HepG2 (cell line): ENCODE results near the gene ATP9A. TPM values are rescaled to one million over a fixed set of nuclear protein-coding genes. Genes with fewer than 3 reads are reported as not detected.

ENCODE experiments used
- ATAC-seq: fragments of 200-7000 bp; cut with Tn5 transposase; 3 replicates; pipeline ENCODE4 v1.9.1; 2020; ENCODE audit warnings: mild to moderate bottlenecking, moderate library complexity
- BruUV-seq: library from RNA; stranded (reverse); fragments of 400-500 nt; replicated peaks from 2 replicates; lab custom pipeline; 2021; lab: Mats Ljungman, UMichigan
- CTCF ChIA-PET: fragments of 300-600 bp; formaldehyde crosslinking; extraction: SDS; loops from one replicate; lab custom pipeline; 2021; ENCODE audit warnings: low total read pairs, inconsistent platforms, low intra/inter-chr PET ratio; lab: Yijun Ruan, JAX
- POLR2A ChIA-PET: fragments of 350-600 bp; sonication (Branson Sonifier 250); formaldehyde crosslinking; loops from one replicate; lab custom pipeline; 2020; ENCODE audit warnings: antibody characterized with exemption, inconsistent platforms; lab: Yijun Ruan, JAX
- DNase-seq: peaks from one replicate; pipeline ENCODE4 v3.0.0-alpha.2; 2015; ENCODE audit warnings: low spot score
- FAIRE-seq: peaks from 3 replicates; lab custom pipeline; 2011; peaks lifted over from hg19 to GRCh38; lab: Jason Lieb, UNC
- H2AFZ ChIP-seq: one replicate; pipeline ENCODE4 v1.6.1; 2011; ENCODE audit warnings: low read length, inconsistent platforms
- H3K27ac ChIP-seq: fragments of 300-600 bp; 3 replicates; pipeline ENCODE4 v1.8.0; 2011; ENCODE audit warnings: mixed run types, mild to moderate bottlenecking, mixed read lengths, low read length, inconsistent platforms; ENCODE audit not compliant: insufficient read depth; ENCODE audit errors: extremely low read length
- H3K27me3 ChIP-seq, 2 experiments: fragments of 200-600 bp in 1 of 2; 2 replicates in 1 of 2; 3 replicates in 1 of 2; pipeline versions ENCODE4 v1.6.0 to v1.8.0; 2011; ENCODE audit warnings: low read length in 2 of 2, mild to moderate bottlenecking in 2 of 2, moderate library complexity in 2 of 2, inconsistent platforms in 1 of 2; ENCODE audit not compliant: insufficient read depth in 2 of 2, control insufficient read depth in 1 of 2
- H3K36me3 ChIP-seq, 2 experiments: fragments of 200-600 bp in 1 of 2; replicated peaks in 1 of 2; 2 replicates in 1 of 2; 3 replicates in 1 of 2; pipeline versions ENCODE4 v1.5.1 to v1.8.0; 2011; ENCODE audit warnings: low read length in 2 of 2, inconsistent platforms in 1 of 2; ENCODE audit not compliant: insufficient read depth in 2 of 2, control insufficient read depth in 1 of 2
- H3K4me1 ChIP-seq: 2 replicates; pipeline ENCODE4 v1.5.1; 2012; ENCODE audit warnings: low read length, inconsistent platforms; ENCODE audit not compliant: insufficient read depth
- H3K4me2 ChIP-seq: 2 replicates; pipeline ENCODE4 v1.6.0; 2011; ENCODE audit warnings: low read depth, low read length, inconsistent platforms
- H3K4me3 ChIP-seq, 3 experiments: fragments of 200-600 bp in 1 of 3; sonication (generic), shearing (Covaris generic) in 1 of 3; replicated peaks in 1 of 3; 2 replicates each; pipeline ENCODE4 v1.5.1; 2011 to 2016; ENCODE audit warnings: low read length in 3 of 3, inconsistent platforms in 2 of 3, low read depth in 2 of 3, mild to moderate bottlenecking in 2 of 3, control low read depth in 1 of 3, mixed read lengths in 1 of 3; ENCODE audit not compliant: insufficient read depth in 1 of 3
- H3K79me2 ChIP-seq: one replicate; pipeline ENCODE4 v1.6.1; 2011; ENCODE audit warnings: low read length, inconsistent platforms; ENCODE audit not compliant: insufficient read depth
- H3K9ac ChIP-seq: 2 replicates; pipeline ENCODE4 v1.6.0; 2011; ENCODE audit warnings: mild to moderate bottlenecking, low read depth, low read length, inconsistent platforms; ENCODE audit not compliant: insufficient read depth
- H3K9me3 ChIP-seq: 2 replicates; pipeline ENCODE4 v1.5.1; 2012; ENCODE audit warnings: mild to moderate bottlenecking, low read length
- H4K20me1 ChIP-seq: 2 replicates; pipeline ENCODE4 v1.6.0; 2011; ENCODE audit warnings: inconsistent platforms, mild to moderate bottlenecking, low read length, moderate library complexity; ENCODE audit not compliant: insufficient read depth
- CCDC6 ChIP-seq: sonication (generic); formaldehyde crosslinking; IDR thresholded peaks from 2 replicates; pipeline ENCODE4 v1.8.1; 2022; ENCODE audit warnings: mild to moderate bottlenecking, missing genetic modification reagents, moderate library complexity
- EED ChIP-seq: sonication (generic); formaldehyde crosslinking; IDR thresholded peaks from 2 replicates; pipeline ENCODE4 v1.5.0; 2020; ENCODE audit warnings: mild to moderate bottlenecking, missing genetic modification reagents
- ELF3 ChIP-seq: IDR thresholded peaks from 2 replicates; pipeline ENCODE4 v1.6.1; 2016; ENCODE audit warnings: missing genetic modification reagents, missing compliant biosample characterization
- HNRNPL ChIP-seq: fragments of 200-400 bp; formaldehyde crosslinking; IDR thresholded peaks from 2 replicates; pipeline ENCODE4 v1.6.1; 2017; ENCODE audit warnings: mild to moderate bottlenecking, low read depth, low read length
- HNRNPUL1 ChIP-seq: fragments of 200-400 bp; formaldehyde crosslinking; IDR thresholded peaks from 2 replicates; pipeline ENCODE4 v1.6.1; 2017; ENCODE audit warnings: low read depth, mild to moderate bottlenecking, low read length, moderate library complexity
- KDM5A ChIP-seq: fragments of 200-600 bp; sonication (generic); IDR thresholded peaks from 2 replicates; pipeline ENCODE4 v1.7.0; 2018; ENCODE audit warnings: antibody characterized with exemption, mild to moderate bottlenecking, low read length, borderline replicate concordance
- MXI1 ChIP-seq: IDR thresholded peaks from 3 replicates; pipeline ENCODE4 v1.6.1; 2012; ENCODE audit warnings: low read depth, low read length, inconsistent platforms, borderline replicate concordance
- SNAPC2 ChIP-seq: sonication (generic); formaldehyde crosslinking; IDR thresholded peaks from 2 replicates; pipeline ENCODE4 v1.8.1; 2022; ENCODE audit warnings: mild to moderate bottlenecking, missing genetic modification reagents
- SNRNP70 ChIP-seq: fragments of 200-400 bp; formaldehyde crosslinking; IDR thresholded peaks from 2 replicates; pipeline ENCODE4 v1.6.1; 2017; ENCODE audit warnings: mild to moderate bottlenecking, low read depth, low read length, moderate library complexity
- YY1 ChIP-seq: IDR thresholded peaks from 2 replicates; pipeline ENCODE4 v1.6.1; 2011; ENCODE audit warnings: low read length, low read depth, moderate library complexity, mild to moderate bottlenecking; ENCODE audit not compliant: insufficient read depth, insufficient replicate concordance
- ZNF24 ChIP-seq: fragments of 450-650 bp; IDR thresholded peaks from 2 replicates; pipeline ENCODE4 v1.6.1; 2017; ENCODE audit warnings: antibody characterized with exemption, mild to moderate bottlenecking
- ZNF552 ChIP-seq: sonication (generic); formaldehyde crosslinking; IDR thresholded peaks from 2 replicates; pipeline ENCODE4 v1.9.0; 2022; ENCODE audit warnings: missing genetic modification reagents, mild to moderate bottlenecking, borderline replicate concordance
- ZNF607 ChIP-seq: sonication (generic); formaldehyde crosslinking; IDR thresholded peaks from 2 replicates; pipeline ENCODE4 v1.5.1; 2020; ENCODE audit warnings: missing genetic modification reagents, mild to moderate bottlenecking, borderline replicate concordance
- ZNF629 ChIP-seq: sonication (generic); formaldehyde crosslinking; conservative IDR thresholded peaks from 2 replicates; pipeline ENCODE4 v1.5.0; 2020; ENCODE audit warnings: missing genetic modification reagents
- ZNF644 ChIP-seq: IDR thresholded peaks from 2 replicates; pipeline ENCODE4 v1.6.1; 2016; ENCODE audit warnings: low read depth
- ZNF776 ChIP-seq: sonication (generic); formaldehyde crosslinking; IDR thresholded peaks from 2 replicates; pipeline ENCODE4 v1.4.0; 2020; ENCODE audit warnings: mild to moderate bottlenecking, missing genetic modification reagents
- ZNF891 ChIP-seq: sonication (generic); formaldehyde crosslinking; IDR thresholded peaks from 2 replicates; pipeline ENCODE4 v1.5.0; 2020; ENCODE audit warnings: mild to moderate bottlenecking, missing genetic modification reagents
- whole genome bisulfite sequencing: methylation state at CpG from one replicate; pipeline ENCODE4 v1.1.6; 2017; ENCODE audit warnings: low lambda C conversion rate; 5-methylcytosine and 5-hydroxymethylcytosine counted together
- in situ Hi-C: cut with HindIII; loops from 2 replicates; pipeline ENCODE4 v1.10.0; 2017; ENCODE audit warnings: low pct_unique_long_range_greater_than_20kb; ENCODE audit not compliant: extremely low pct_ligation_motif_present
- intact Hi-C: fragments of 100-400 bp; cut with micrococcal nuclease; formaldehyde crosslinking; loops from one replicate; pipeline ENCODE4 v1.10.0; 2022; ENCODE audit not compliant: unreplicated experiment
- polyA plus RNA-seq, 8 experiments: library from polyadenylated mRNA; depleted of rRNA in 3 of 8; stranded (reverse) in 7 of 8; unstranded in 1 of 8; fragments of >200 nt; fragmentation: Illumina TruSeq in 4 of 8; extraction: Trizol in 4 of 8; gene quantifications; 2 replicates each; pipeline versions ENCODE4 v1.2.1 to v1.2.3, GENCODE V29; 2011 to 2016; ENCODE audit warnings: low read depth in 4 of 8, missing spikeins in 1 of 8, mixed read lengths in 1 of 8; ENCODE audit not compliant: insufficient read depth in 1 of 8
- total RNA-seq, 5 experiments: library from RNA; depleted of rRNA; stranded (reverse); fragments of >200 nt; fragmentation: Illumina TruSeq; extraction: Trizol; gene quantifications; 2 replicates each; pipeline ENCODE4 v1.2.3, GENCODE V29; 2016; ENCODE audit warnings: low read depth in 1 of 5
- TF ChIP-seq, protein P1 (sequence below): sonication (generic); formaldehyde crosslinking; conservative IDR thresholded peaks from 2 replicates; pipeline ENCODE4 v1.4.0; 2020; ENCODE audit warnings: missing genetic modification reagents
- TF ChIP-seq, protein P2 (sequence below): sonication (generic); formaldehyde crosslinking; IDR thresholded peaks from 2 replicates; pipeline ENCODE4 v1.8.0; 2022; ENCODE audit warnings: mild to moderate bottlenecking, missing genetic modification reagents
- TF ChIP-seq, protein P3 (sequence below): sonication (generic); formaldehyde crosslinking; IDR thresholded peaks from 2 replicates; pipeline ENCODE4 v1.9.0; 2022; ENCODE audit warnings: low read depth, missing genetic modification reagents

ATP9A gene
- total and polyA plus RNA-seq, 2 of the 13 experiments (the other 11 are each of a cell fraction or from before 2014, with no cell fraction given): 11.8 to 18.5 TPM

DNA sequence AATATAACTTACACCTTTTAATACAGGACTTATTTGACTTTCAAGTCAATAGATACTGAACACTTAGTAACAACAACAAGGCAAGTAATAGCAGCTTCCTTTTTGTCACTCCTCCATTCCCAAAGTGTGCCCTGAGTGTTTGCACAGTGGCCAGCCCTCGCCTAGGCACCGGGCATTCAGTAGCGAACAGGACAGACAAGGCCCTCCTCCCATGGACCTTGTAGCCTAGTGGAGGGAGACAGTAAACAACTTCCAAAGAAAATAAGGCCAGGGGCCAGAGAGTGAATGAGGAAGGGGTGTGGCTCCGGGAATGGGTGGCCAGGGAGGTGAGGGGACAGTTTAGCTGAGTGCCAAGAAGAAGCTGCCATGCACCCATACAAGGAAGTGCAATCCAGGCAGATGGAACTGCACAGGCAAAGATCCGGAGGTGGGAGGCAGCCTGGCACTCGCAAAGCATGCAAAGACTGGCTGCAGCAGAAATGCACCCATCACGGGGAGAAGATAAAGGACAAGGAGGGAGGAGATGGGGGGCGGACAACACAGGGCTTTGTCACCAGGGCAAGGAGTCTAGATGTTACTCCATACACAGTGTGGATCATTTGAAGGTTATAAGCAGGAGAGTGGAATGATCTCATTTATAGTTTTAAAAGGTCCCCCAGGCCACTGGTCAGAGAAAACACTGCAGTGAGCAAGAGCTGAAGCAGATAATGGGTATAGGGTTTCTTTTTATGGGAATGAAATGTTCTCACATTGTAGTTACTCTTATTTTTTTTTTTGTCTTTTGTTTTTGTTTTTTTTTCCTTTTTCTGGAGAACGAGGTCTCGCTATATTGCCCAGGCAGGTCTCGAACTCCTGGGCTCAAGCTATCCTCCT, 32.2 kb downstream of the ATP9A start:
- Histone ChIP-seq H3K9ac (no peak overlapping the region; the same call in 1 of the 2 replicates), H3K27ac (no peak overlapping the region), H3K4me3 (peak overlapping the region in 1 of 3 experiments; percentile 24; a peak in 2 of 6 replicates), H3K36me3 (no peaks in the 10 kb centered on the region), H3K4me2 (peak overlapping the region; percentile 62), H3K79me2 (peaks cover 3% of the 10 kb centered on the region), H3K27me3 (no peaks in the 10 kb centered on the region), H3K9me3 (no peaks in the 10 kb centered on the region), H2AFZ (no peak overlapping the region), H4K20me1 (no peaks in the 10 kb centered on the region), H3K4me1 (peaks cover 86% of the 10 kb centered on the region)
- no TSS peak for BruUV-seq
- no peak for DNase-seq
- ChIA-PET POLR2A (no interaction called here), CTCF (no interaction called here)
- FAIRE-seq: no peak
- ATAC-seq: peak; percentile 41
- 48% methylated on average over 11 of the region's 11 CpGs for WGBS
- in situ Hi-C loops (no loop called here), intact Hi-C loops (no loop called here)
- 0 out of 2 replicates have a peak, but pooled peaks have one; percentile 30 for TF ChIP-seq ZNF891 (CRISPR knock-in tag)
- no peak for TF ChIP-seq CCDC6 (CRISPR knock-in tag)
- 0 out of 2 replicates have a peak, but pooled peaks have one; percentile 45 for TF ChIP-seq EED
- TF ChIP-seq ZNF644: 0 out of 2 replicates have a peak, but pooled peaks have one; percentile 12
- no peak for TF ChIP-seq ZNF776
- TF ChIP-seq, protein P1, sequence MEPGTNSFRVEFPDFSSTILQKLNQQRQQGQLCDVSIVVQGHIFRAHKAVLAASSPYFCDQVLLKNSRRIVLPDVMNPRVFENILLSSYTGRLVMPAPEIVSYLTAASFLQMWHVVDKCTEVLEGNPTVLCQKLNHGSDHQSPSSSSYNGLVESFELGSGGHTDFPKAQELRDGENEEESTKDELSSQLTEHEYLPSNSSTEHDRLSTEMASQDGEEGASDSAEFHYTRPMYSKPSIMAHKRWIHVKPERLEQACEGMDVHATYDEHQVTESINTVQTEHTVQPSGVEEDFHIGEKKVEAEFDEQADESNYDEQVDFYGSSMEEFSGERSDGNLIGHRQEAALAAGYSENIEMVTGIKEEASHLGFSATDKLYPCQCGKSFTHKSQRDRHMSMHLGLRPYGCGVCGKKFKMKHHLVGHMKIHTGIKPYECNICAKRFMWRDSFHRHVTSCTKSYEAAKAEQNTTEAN (CRISPR knock-in tag): 0 out of 2 replicates have a peak, but pooled peaks have one; percentile 22
- TF ChIP-seq, protein P2, sequence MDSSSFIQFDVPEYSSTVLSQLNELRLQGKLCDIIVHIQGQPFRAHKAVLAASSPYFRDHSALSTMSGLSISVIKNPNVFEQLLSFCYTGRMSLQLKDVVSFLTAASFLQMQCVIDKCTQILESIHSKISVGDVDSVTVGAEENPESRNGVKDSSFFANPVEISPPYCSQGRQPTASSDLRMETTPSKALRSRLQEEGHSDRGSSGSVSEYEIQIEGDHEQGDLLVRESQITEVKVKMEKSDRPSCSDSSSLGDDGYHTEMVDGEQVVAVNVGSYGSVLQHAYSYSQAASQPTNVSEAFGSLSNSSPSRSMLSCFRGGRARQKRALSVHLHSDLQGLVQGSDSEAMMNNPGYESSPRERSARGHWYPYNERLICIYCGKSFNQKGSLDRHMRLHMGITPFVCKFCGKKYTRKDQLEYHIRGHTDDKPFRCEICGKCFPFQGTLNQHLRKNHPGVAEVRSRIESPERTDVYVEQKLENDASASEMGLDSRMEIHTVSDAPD (CRISPR knock-in tag): peak; percentile 65; the same call in 1 of the 2 replicates
- TF ChIP-seq ZNF24: no peak
- TF ChIP-seq HNRNPUL1: no peak
- TF ChIP-seq ZNF552 (CRISPR knock-in tag): no peak
- peak; percentile 82 for TF ChIP-seq ELF3 (CRISPR knock-in tag)
- no peak for TF ChIP-seq SNRNP70
- TF ChIP-seq SNAPC2: 0 out of 2 replicates have a peak, but pooled peaks have one; percentile 39
- 0 out of 2 replicates have a peak, but pooled peaks have one; percentile 19 for TF ChIP-seq ZNF629
- no peak for TF ChIP-seq HNRNPL
- TF ChIP-seq, protein P3, sequence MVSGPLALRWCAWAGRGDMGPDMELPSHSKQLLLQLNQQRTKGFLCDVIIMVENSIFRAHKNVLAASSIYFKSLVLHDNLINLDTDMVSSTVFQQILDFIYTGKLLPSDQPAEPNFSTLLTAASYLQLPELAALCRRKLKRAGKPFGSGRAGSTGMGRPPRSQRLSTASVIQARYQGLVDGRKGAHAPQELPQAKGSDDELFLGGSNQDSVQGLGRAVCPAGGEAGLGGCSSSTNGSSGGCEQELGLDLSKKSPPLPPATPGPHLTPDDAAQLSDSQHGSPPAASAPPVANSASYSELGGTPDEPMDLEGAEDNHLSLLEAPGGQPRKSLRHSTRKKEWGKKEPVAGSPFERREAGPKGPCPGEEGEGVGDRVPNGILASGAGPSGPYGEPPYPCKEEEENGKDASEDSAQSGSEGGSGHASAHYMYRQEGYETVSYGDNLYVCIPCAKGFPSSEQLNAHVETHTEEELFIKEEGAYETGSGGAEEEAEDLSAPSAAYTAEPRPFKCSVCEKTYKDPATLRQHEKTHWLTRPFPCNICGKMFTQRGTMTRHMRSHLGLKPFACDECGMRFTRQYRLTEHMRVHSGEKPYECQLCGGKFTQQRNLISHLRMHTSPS (CRISPR knock-in tag): peak; percentile 89; the same call in 1 of the 2 replicates
- TF ChIP-seq YY1: no peak
- no peak for TF ChIP-seq KDM5A
- peak; percentile 68 for TF ChIP-seq ZNF607 (CRISPR knock-in tag)
- TF ChIP-seq MXI1: no peak
